ENCODE measurements around the gene SPINK1. TPM values are rescaled to one million over a fixed set of nuclear protein-coding genes. Genes with fewer than 3 reads are reported as not detected.

The SPINK1 gene
- total RNA-seq, 1 donor from 2014 or later = not detected

Other genes starting within 250 kb of the SPINK1 start
- gene JAKMIP2, start 48.9 kb downstream of the SPINK1 start, total RNA-seq = not detected in 2 replicates
- gene SCGB3A2, start 47.0 kb upstream of the SPINK1 start, total RNA-seq = not detected in 2 replicates
- not detected in 2 replicates for gene C5orf46, start 74.9 kb upstream of the SPINK1 start, total RNA-seq
- gene SPINK5, start 232.3 kb upstream of the SPINK1 start, total RNA-seq = 0.22 TPM in 1 of 2 replicates, not detected in the other